GM18873 (cell line): ENCODE results near the gene PDE4B.
"Not testable (repeated sequence)": the region's sequence is repeated elsewhere in the genome, so short reads cannot be mapped to it uniquely, and the experiment has no call there.

Source experiments
- ATAC-seq: cut with Tn5 transposase; IDR thresholded peaks from one replicate; pipeline ENCODE4 v1.9.1; 2021; ENCODE audit warnings: mild to moderate bottlenecking, moderate library complexity, moderate number of reproducible peaks; ENCODE audit not compliant: unreplicated experiment, low FRiP score

The PDE4B gene

GRCh38 chr1:66296951-66297350 is 504.3 kb downstream of the PDE4B start:
- ATAC-seq = no peak

GRCh38 chr1:66298464-66298863 is 505.8 kb downstream of the PDE4B start:
- ATAC-seq = no peak

- ATAC-seq = no peak
Measured at GRCh38 chr1:66300280-66300971, 507.7 kb downstream of the PDE4B start.

- peak; percentile 78 for ATAC-seq
Measured at GRCh38 chr1:66300972-66301451, 508.3 kb downstream of the PDE4B start.

- no peak for ATAC-seq
Measured at GRCh38 chr1:66302184-66302742, 509.6 kb downstream of the PDE4B start.

GRCh38 chr1:66302815-66303214 is 510.1 kb downstream of the PDE4B start:
- ATAC-seq = no peak

GRCh38 chr1:66303646-66304045 is 511.0 kb downstream of the PDE4B start:
- ATAC-seq = no peak

- ATAC-seq = no peak
Measured at GRCh38 chr1:66304128-66304527, 511.4 kb downstream of the PDE4B start.

GRCh38 chr1:66305927-66306326 is 513.2 kb downstream of the PDE4B start:
- ATAC-seq = no peak

GRCh38 chr1:66309006-66309741 is 516.5 kb downstream of the PDE4B start:
- ATAC-seq = no peak

- ATAC-seq = no peak
Measured at GRCh38 chr1:66311092-66311491, 518.4 kb downstream of the PDE4B start.

- no peak for ATAC-seq
Measured at GRCh38 chr1:66311628-66312027, 518.9 kb downstream of the PDE4B start.

GRCh38 chr1:66312271-66312990 is 519.7 kb downstream of the PDE4B start:
- ATAC-seq = no peak

GRCh38 chr1:66313429-66313828 is 520.7 kb downstream of the PDE4B start:
- ATAC-seq = no peak

GRCh38 chr1:66315671-66316070 is 523.0 kb downstream of the PDE4B start:
- no peak for ATAC-seq

GRCh38 chr1:66316464-66317247 is 524.0 kb downstream of the PDE4B start:
- ATAC-seq = no peak

- no peak for ATAC-seq
Measured at GRCh38 chr1:66317248-66317515, 524.5 kb downstream of the PDE4B start.

GRCh38 chr1:66320231-66320630 is 527.5 kb downstream of the PDE4B start:
- ATAC-seq = no peak

- ATAC-seq = not testable (repeated sequence)
Measured at GRCh38 chr1:66322462-66322861, 529.8 kb downstream of the PDE4B start.

- no peak for ATAC-seq
Measured at GRCh38 chr1:66323958-66324625, 531.4 kb downstream of the PDE4B start.
